GM23248 (cell line): ENCODE results near the gene ADAM33.

Source experiments
- EZH2 ChIP-seq: fragments of 200-600 bp; sonication (generic); IDR thresholded peaks from 2 replicates; pipeline ENCODE4 v1.6.1; 2018; ENCODE audit warnings: antibody characterized with exemption, mild to moderate bottlenecking; ENCODE audit not compliant: insufficient read depth, poor library complexity, severe bottlenecking
- EZH2phosphoT487 ChIP-seq: fragments of 200-600 bp; sonication (generic); IDR thresholded peaks from 2 replicates; pipeline ENCODE4 v1.6.1; 2018; ENCODE audit warnings: antibody characterized with exemption, moderate library complexity, mild to moderate bottlenecking, low read depth; ENCODE audit not compliant: insufficient read depth

DNA sequence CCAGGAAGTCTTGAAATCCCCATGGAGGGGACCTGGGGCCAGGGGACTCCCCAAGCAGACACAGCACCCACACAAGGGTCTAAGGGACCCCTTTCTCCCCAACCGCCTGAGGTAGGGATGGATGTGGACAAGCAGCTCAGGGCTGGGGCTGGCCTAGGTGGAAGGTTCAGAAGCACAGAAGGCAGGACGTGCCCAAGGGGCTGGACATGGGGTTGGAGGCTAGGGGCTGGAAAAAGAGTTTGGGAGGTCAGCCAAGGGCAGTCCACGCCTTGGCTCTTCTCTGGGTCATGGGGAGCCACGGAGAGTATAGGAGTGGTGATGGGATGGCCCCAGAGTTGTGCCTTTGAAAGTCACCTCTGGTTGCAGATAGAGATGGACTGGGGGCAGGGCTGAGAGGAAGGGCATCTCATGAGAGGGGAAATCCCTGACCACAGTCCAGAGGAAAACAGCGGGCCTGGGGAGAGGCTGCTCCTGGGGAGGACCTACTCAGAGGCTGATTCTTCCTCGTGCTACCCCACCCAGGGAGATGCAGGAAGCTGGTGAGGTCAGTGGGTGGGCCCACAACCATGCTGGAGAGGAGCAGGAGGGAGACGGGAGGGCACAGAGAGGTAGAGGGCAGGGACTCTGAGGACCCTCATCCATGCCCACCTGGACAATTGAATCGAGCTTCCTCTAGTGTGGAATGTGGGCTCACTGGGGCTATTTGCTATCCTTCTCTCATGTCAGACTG, 48.2 kb upstream of the ADAM33 start:
- TF ChIP-seq EZH2phosphoT487, result no peak
- no peak for TF ChIP-seq EZH2
